WTC11 (cell line): ENCODE results near the gene CD8A. TPM values are rescaled to one million over a fixed set of nuclear protein-coding genes. Genes with fewer than 3 reads are reported as not detected.

Experiments used
- ARID4B ChIP-seq: sonication (generic); formaldehyde crosslinking; IDR thresholded peaks from 2 replicates; pipeline ENCODE4 v1.8.0; 2023; ENCODE audit warnings: missing genetic modification reagents, mild to moderate bottlenecking, borderline replicate concordance
- CBFB ChIP-seq: sonication (generic); formaldehyde crosslinking; IDR thresholded peaks from 2 replicates; pipeline ENCODE4 v1.8.1; 2022; ENCODE audit warnings: mild to moderate bottlenecking, low read depth, missing genetic modification reagents
- CDX4 ChIP-seq: fragments of 250-450 bp; sonication (Bioruptor Pico); IDR thresholded peaks from 2 replicates; pipeline ENCODE4 v1.9.0; 2021; ENCODE audit warnings: moderate library complexity, mild to moderate bottlenecking, inconsistent platforms, borderline replicate concordance
- CREB1 ChIP-seq: sonication (generic); formaldehyde crosslinking; IDR thresholded peaks from 2 replicates; pipeline ENCODE4 v1.8.0; 2023; ENCODE audit warnings: mild to moderate bottlenecking, missing genetic modification reagents
- E2F5 ChIP-seq: sonication (generic); formaldehyde crosslinking; IDR thresholded peaks from 2 replicates; pipeline ENCODE4 v1.8.1; 2022; ENCODE audit warnings: mild to moderate bottlenecking, moderate library complexity, missing genetic modification reagents
- EMX1 ChIP-seq: fragments of 250-450 bp; sonication (Bioruptor Pico); IDR thresholded peaks from 2 replicates; pipeline ENCODE4 v1.8.0; 2021; ENCODE audit warnings: mild to moderate bottlenecking
- ERG ChIP-seq: fragments of 250-450 bp; sonication (Bioruptor Pico); IDR thresholded peaks from 2 replicates; pipeline ENCODE4 v1.8.0; 2021; ENCODE audit warnings: mild to moderate bottlenecking
- ESRRA ChIP-seq: sonication (generic); formaldehyde crosslinking; IDR thresholded peaks from 2 replicates; pipeline ENCODE4 v1.8.1; 2022; ENCODE audit warnings: mild to moderate bottlenecking, missing genetic modification reagents, borderline replicate concordance
- GRHL2 ChIP-seq: fragments of 250-450 bp; sonication (Bioruptor Pico); IDR thresholded peaks from 2 replicates; pipeline ENCODE4 v1.8.0; 2022; ENCODE audit warnings: mild to moderate bottlenecking, moderate library complexity; ENCODE audit not compliant: insufficient replicate concordance, severe bottlenecking
- GTF2I ChIP-seq: fragments of 250-450 bp; sonication (Bioruptor Pico); conservative IDR thresholded peaks from 2 replicates; pipeline ENCODE4 v1.4.0; 2021; ENCODE audit warnings: mild to moderate bottlenecking
- JAZF1 ChIP-seq: fragments of 250-450 bp; sonication (Bioruptor Pico); IDR thresholded peaks from 2 replicates; pipeline ENCODE4 v1.9.0; 2021; ENCODE audit warnings: moderate library complexity, mild to moderate bottlenecking, inconsistent platforms
- MLX ChIP-seq: sonication (generic); formaldehyde crosslinking; IDR thresholded peaks from 2 replicates; pipeline ENCODE4 v1.8.1; 2023; ENCODE audit warnings: mild to moderate bottlenecking, missing genetic modification reagents, moderate library complexity
- MXD4 ChIP-seq: fragments of 250-450 bp; sonication (Bioruptor Pico); IDR thresholded peaks from 2 replicates; pipeline ENCODE4 v1.8.0; 2021; ENCODE audit warnings: mild to moderate bottlenecking, moderate library complexity, borderline replicate concordance
- NFYB ChIP-seq: sonication (generic); formaldehyde crosslinking; conservative IDR thresholded peaks from 2 replicates; pipeline ENCODE4 v1.8.0; 2022; ENCODE audit warnings: low read depth, missing genetic modification reagents
- NR1H2 ChIP-seq: sonication (generic); formaldehyde crosslinking; IDR thresholded peaks from 2 replicates; pipeline ENCODE4 v1.9.0; 2021; ENCODE audit warnings: mild to moderate bottlenecking, moderate library complexity, missing genetic modification reagents
- RELA ChIP-seq: sonication (generic); formaldehyde crosslinking; IDR thresholded peaks from 2 replicates; pipeline ENCODE4 v1.8.1; 2022; ENCODE audit warnings: missing genetic modification reagents, mild to moderate bottlenecking, borderline replicate concordance
- RORB ChIP-seq: fragments of 250-450 bp; sonication (Bioruptor Pico); IDR thresholded peaks from 2 replicates; pipeline ENCODE4 v1.9.0; 2021; ENCODE audit warnings: mild to moderate bottlenecking
- TCF7 ChIP-seq: sonication (generic); formaldehyde crosslinking; IDR thresholded peaks from 2 replicates; pipeline ENCODE4 v1.8.0; 2022; ENCODE audit warnings: mild to moderate bottlenecking, low read depth, missing genetic modification reagents, moderate library complexity
- TP53 ChIP-seq: sonication (generic); formaldehyde crosslinking; IDR thresholded peaks from 2 replicates; pipeline ENCODE4 v1.8.1; 2023; ENCODE audit warnings: mild to moderate bottlenecking, missing genetic modification reagents
- ZBTB43 ChIP-seq: sonication (generic); formaldehyde crosslinking; IDR thresholded peaks from 2 replicates; pipeline ENCODE4 v1.8.1; 2023; ENCODE audit warnings: mild to moderate bottlenecking, missing genetic modification reagents
- ZNF396 ChIP-seq: fragments of 250-450 bp; sonication (Bioruptor Pico); IDR thresholded peaks from 2 replicates; pipeline ENCODE4 v1.8.0; 2021; ENCODE audit warnings: mild to moderate bottlenecking, moderate library complexity, borderline replicate concordance
- ZNF416 ChIP-seq: fragments of 250-450 bp; sonication (Bioruptor Pico); IDR thresholded peaks from 2 replicates; pipeline ENCODE4 v1.9.0; 2021; ENCODE audit warnings: mild to moderate bottlenecking, inconsistent platforms
- ZNF671 ChIP-seq: fragments of 250-450 bp; sonication (Bioruptor Pico); IDR thresholded peaks from 2 replicates; pipeline ENCODE4 v1.8.0; 2021; ENCODE audit warnings: mild to moderate bottlenecking
- total RNA-seq: library from RNA; stranded (reverse); gene quantifications from 3 replicates; pipeline ENCODE4 v1.2.3, GENCODE V29; 2021
- TF ChIP-seq, protein P1 (sequence below): sonication (generic); formaldehyde crosslinking; conservative IDR thresholded peaks from 2 replicates; pipeline ENCODE4 v1.8.1; 2023; ENCODE audit warnings: mild to moderate bottlenecking, low read depth, missing genetic modification reagents, moderate library complexity
- TF ChIP-seq, protein P2 (sequence below): fragments of 250-450 bp; sonication (Bioruptor Pico); IDR thresholded peaks from 2 replicates; pipeline ENCODE4 v2.1.2; 2022; ENCODE audit warnings: mild to moderate bottlenecking, moderate library complexity

The CD8A gene
- total RNA-seq, 1 experiment from 2014 or later, result 0.44 TPM

- TF ChIP-seq TP53 (CRISPR knock-in tag) (peak; percentile 93), ARID4B (CRISPR knock-in tag) (peak; percentile 98), RELA (peak; percentile 69; the same call in 1 of the 2 replicates), ESRRA (peak; percentile 83; the same call in 1 of the 2 replicates), MXD4 (CRISPR knock-in tag) (no peak), CDX4 (CRISPR knock-in tag) (no peak), ZNF671 (CRISPR knock-in tag) (no peak), CREB1 (peak; percentile 80), MLX (CRISPR knock-in tag) (no peak), NFYB (no peak; the same call in 1 of the 2 replicates), CBFB (CRISPR knock-in tag) (peak; percentile 23; the same call in 1 of the 2 replicates), NR1H2 (CRISPR knock-in tag) (0 out of 2 replicates have a peak, but pooled peaks have one; percentile 68), GRHL2 (CRISPR knock-in tag) (no peak), TCF7 (CRISPR knock-in tag) (peak; percentile 79; the same call in 1 of the 2 replicates), EMX1 (CRISPR knock-in tag) (no peak), JAZF1 (CRISPR knock-in tag) (no peak), GTF2I (no peak), ZNF396 (CRISPR knock-in tag) (no peak), ZNF416 (CRISPR knock-in tag) (no peak), E2F5 (CRISPR knock-in tag) (peak; percentile 74; the same call in 1 of the 2 replicates), ERG (CRISPR knock-in tag) (no peak), RORB (CRISPR knock-in tag) (no peak), ZBTB43 (peak; percentile 77)
- TF ChIP-seq, protein P1, sequence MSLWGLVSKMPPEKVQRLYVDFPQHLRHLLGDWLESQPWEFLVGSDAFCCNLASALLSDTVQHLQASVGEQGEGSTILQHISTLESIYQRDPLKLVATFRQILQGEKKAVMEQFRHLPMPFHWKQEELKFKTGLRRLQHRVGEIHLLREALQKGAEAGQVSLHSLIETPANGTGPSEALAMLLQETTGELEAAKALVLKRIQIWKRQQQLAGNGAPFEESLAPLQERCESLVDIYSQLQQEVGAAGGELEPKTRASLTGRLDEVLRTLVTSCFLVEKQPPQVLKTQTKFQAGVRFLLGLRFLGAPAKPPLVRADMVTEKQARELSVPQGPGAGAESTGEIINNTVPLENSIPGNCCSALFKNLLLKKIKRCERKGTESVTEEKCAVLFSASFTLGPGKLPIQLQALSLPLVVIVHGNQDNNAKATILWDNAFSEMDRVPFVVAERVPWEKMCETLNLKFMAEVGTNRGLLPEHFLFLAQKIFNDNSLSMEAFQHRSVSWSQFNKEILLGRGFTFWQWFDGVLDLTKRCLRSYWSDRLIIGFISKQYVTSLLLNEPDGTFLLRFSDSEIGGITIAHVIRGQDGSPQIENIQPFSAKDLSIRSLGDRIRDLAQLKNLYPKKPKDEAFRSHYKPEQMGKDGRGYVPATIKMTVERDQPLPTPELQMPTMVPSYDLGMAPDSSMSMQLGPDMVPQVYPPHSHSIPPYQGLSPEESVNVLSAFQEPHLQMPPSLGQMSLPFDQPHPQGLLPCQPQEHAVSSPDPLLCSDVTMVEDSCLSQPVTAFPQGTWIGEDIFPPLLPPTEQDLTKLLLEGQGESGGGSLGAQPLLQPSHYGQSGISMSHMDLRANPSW, result no peak
- TF ChIP-seq, protein P2, sequence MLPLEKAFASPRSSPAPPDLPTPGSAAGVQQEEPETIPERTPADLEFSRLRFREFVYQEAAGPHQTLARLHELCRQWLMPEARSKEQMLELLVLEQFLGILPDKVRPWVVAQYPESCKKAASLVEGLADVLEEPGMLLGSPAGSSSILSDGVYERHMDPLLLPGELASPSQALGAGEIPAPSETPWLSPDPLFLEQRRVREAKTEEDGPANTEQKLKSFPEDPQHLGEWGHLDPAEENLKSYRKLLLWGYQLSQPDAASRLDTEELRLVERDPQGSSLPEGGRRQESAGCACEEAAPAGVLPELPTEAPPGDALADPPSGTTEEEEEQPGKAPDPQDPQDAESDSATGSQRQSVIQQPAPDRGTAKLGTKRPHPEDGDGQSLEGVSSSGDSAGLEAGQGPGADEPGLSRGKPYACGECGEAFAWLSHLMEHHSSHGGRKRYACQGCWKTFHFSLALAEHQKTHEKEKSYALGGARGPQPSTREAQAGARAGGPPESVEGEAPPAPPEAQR (CRISPR knock-in tag), result no peak
Observed at GRCh38 chr2:86788881-86789686, 1.6 kb downstream of the CD8A start (continued).
